ENCODE results near the gene CYLD.

DNA sequence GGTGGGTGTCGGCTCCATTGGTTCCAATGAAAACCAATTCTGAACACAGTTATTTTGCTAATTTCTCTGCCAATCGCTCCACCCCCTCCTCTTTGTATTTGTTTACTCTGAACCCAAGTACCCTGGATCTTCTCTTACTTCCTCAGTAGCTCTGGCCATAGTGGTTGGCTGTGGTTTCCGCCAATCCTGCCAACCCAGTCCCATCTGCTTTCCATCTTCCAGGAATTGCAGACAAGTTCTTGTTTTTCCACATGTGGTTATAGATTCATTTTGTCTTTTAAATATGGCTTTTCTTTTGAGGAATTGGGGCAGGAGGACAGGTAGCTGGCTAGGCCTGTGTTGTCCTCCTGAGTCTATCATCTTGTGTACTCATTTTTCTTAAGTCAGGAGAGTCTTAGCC, 92.0 kb downstream of the CYLD start:
- TF ChIP-seq CTCF (IDR thresholded peaks at IDR 0.05) (no peak), POLR2A (IDR thresholded peaks at IDR 0.05) (no peak)

Measured in adrenal gland (tissue), 5 donors.